Stimulated activated effector memory CD8-positive, alpha-beta T cell treated with anti-CD3 and anti-CD28 coated beads, Interleukin-12 subunit alpha, Interleukin-12 subunit beta, amount 100 ng/mL, for 72 hours (primary cell): ENCODE results near the gene BTBD7.
"Not testable (repeated sequence)": the region's sequence is repeated elsewhere in the genome, so short reads cannot be mapped to it uniquely, and the experiment has no call there.

ENCODE experiments used
- ATAC-seq: fragments of 150-1000 bp; cut with Tn5 transposase; 2 replicates; pipeline ENCODE4 v1.10.0; 2021
- DNase-seq, 2 donors: peaks; one replicate each; pipeline ENCODE4 v3.0.0; 2021 to 2022; ENCODE audit warnings: low spot score in 2 of 2
- H3K27ac Mint-ChIP-seq: one replicate; pipeline ENCODE4 v1.8.0; 2022; ENCODE audit warnings: mild to moderate bottlenecking, mixed read lengths
- H3K36me3 Mint-ChIP-seq: one replicate; pipeline ENCODE4 v1.8.0; 2022; ENCODE audit warnings: mild to moderate bottlenecking, mixed read lengths
- H3K4me1 Mint-ChIP-seq: one replicate; pipeline ENCODE4 v1.8.0; 2022; ENCODE audit warnings: mixed read lengths
- H3K4me3 Mint-ChIP-seq: one replicate; pipeline ENCODE4 v1.8.0; 2022; ENCODE audit warnings: mild to moderate bottlenecking, mixed read lengths
- H3K9me3 Mint-ChIP-seq: one replicate; pipeline ENCODE4 v1.8.0; 2022; ENCODE audit warnings: mixed read lengths

The BTBD7 gene

DNA sequence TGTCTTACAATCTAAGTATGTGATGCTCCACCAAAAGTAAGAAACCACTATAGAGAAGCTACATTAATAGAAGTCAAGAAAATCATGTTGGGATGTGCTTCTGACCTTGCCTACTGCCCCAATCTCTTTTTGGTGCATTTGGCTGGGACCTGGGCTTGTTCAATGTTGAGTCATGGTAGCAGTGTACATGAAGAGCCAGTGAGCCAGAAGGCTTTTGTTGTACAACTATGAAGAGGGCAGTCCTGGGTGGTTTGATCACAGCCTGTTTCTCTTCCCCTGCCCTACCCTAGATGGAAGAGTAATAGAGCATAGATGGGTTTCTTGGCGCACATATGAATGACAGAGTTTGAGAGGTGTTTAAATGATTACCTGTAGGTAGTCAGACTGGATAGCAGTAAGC is 69.4 kb downstream of the BTBD7 start:
- H3K4me3 Mint-ChIP-seq = no peak overlapping the region
- no peak for ATAC-seq
- peaks cover 18% of the 10 kb centered on the region for H3K4me1 Mint-ChIP-seq
- no peak for DNase-seq
- H3K27ac Mint-ChIP-seq = peak overlapping the region; percentile 39
- peaks cover 42% of the 10 kb centered on the region for H3K36me3 Mint-ChIP-seq
- no peaks in the 10 kb centered on the region for H3K9me3 Mint-ChIP-seq

DNA sequence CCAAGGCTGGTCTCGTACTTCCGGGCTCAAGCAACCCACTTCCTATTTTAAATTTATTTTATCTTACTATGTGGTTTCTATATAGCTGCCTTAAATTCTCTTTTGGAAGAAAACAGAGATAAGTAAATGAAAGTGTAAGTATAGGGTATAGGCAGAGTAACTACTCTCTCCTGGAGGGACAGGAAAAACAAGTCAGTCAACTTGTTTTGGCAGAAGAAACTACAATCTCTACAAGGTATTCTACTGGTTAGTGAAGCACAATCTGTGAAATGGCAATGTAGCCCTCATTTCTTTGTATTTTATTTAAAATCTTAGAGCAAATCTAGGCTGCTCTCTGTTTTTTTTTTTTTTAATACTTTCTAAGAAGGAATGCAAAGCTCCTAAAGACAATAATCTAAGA is 70.4 kb downstream of the BTBD7 start:
- Mint-ChIP-seq H3K4me1 (peaks cover 12% of the 10 kb centered on the region), H3K27ac (no peak overlapping the region), H3K4me3 (no peak overlapping the region), H3K9me3 (no peaks in the 10 kb centered on the region), H3K36me3 (peaks cover 50% of the 10 kb centered on the region)
- DNase-seq = no peak
- ATAC-seq = no peak

DNA sequence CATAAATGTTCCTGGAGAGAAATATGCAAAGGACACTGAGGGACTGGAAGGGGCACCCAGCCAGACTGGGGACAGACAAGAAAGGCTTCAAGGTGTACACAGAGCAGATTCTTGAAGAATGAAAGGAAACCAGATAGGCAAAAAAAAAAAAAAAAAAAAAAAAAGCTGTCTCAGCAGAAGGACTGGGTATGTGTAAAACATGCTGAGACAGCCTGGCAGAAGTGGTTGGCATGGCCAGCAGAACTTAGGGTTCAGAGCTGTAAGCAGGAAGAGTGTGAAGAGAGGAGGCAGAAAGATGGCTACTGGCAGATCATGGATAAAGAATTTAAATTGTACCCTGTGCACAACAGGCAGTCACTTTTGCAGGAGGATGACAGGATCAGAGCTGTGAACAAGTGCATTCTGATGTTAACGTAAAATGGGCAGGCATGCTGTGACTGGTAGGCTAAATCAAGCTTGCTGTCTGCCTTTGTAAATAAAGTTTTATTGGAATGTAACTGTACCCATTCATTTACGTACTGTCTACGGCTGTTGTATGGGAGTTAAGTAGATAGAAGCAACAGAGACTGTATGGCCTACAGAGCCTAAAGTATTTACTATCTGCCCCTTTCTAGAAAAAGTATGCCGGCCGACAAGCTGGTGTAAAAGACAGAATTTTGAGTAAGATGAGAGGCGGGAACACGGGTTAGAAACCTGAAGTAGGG is 83.6 kb downstream of the BTBD7 start:
- no peak for DNase-seq
- ATAC-seq = no peak
- Mint-ChIP-seq H3K4me3 (no peak overlapping the region), H3K27ac (peak overlapping the region; percentile 69), H3K4me1 (peaks cover 4% of the 10 kb centered on the region), H3K9me3 (no peaks in the 10 kb centered on the region), H3K36me3 (peaks cover 83% of the 10 kb centered on the region)

- peaks cover 84% of the 10 kb centered on the region for H3K36me3 Mint-ChIP-seq
- H3K9me3 Mint-ChIP-seq = no peaks in the 10 kb centered on the region
- no peak overlapping the region for H3K27ac Mint-ChIP-seq
These were observed 86.3 kb downstream of the BTBD7 start for GRCh38 chr14:93246534-93246933.

GRCh38 chr14:93245764-93246420 is 86.9 kb downstream of the BTBD7 start:
- H3K36me3 Mint-ChIP-seq = peaks cover 84% of the 10 kb centered on the region

More at GRCh38 chr14:93246534-93246933, 86.3 kb downstream of the BTBD7 start:
- peaks cover 4% of the 10 kb centered on the region for H3K4me1 Mint-ChIP-seq
- DNase-seq (no peak), ATAC-seq (no peak)
- no peak overlapping the region for H3K4me3 Mint-ChIP-seq

DNA sequence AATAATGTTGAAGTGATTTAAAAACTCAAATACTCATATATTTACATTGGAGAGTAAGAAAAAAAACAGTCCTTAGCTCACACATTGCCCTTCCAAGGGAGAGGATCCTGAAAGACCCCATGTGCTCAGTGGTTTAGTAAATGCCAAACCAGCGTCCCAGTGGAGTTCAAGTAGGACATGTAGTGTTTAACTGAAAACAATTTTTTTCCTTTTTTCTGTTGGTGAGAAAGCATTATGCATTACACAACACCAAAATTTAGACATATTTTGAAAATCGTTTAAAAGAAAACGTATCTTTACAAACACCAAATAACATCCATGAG is 92.2 kb downstream of the BTBD7 start:
- Mint-ChIP-seq H3K9me3 (no peaks in the 10 kb centered on the region), H3K27ac (no peak overlapping the region), H3K4me1 (peaks cover under 1% of the 10 kb centered on the region), H3K4me3 (no peak overlapping the region), H3K36me3 (peaks cover 60% of the 10 kb centered on the region)
- ATAC-seq (no peak), DNase-seq (no peak)

More at GRCh38 chr14:93245764-93246420, 86.9 kb downstream of the BTBD7 start:
- ATAC-seq = no peak
- peak overlapping the region; percentile 63 for H3K27ac Mint-ChIP-seq
- H3K9me3 Mint-ChIP-seq = no peaks in the 10 kb centered on the region
- peaks cover 4% of the 10 kb centered on the region for H3K4me1 Mint-ChIP-seq
- H3K4me3 Mint-ChIP-seq = no peak overlapping the region
- DNase-seq = no peak

DNA sequence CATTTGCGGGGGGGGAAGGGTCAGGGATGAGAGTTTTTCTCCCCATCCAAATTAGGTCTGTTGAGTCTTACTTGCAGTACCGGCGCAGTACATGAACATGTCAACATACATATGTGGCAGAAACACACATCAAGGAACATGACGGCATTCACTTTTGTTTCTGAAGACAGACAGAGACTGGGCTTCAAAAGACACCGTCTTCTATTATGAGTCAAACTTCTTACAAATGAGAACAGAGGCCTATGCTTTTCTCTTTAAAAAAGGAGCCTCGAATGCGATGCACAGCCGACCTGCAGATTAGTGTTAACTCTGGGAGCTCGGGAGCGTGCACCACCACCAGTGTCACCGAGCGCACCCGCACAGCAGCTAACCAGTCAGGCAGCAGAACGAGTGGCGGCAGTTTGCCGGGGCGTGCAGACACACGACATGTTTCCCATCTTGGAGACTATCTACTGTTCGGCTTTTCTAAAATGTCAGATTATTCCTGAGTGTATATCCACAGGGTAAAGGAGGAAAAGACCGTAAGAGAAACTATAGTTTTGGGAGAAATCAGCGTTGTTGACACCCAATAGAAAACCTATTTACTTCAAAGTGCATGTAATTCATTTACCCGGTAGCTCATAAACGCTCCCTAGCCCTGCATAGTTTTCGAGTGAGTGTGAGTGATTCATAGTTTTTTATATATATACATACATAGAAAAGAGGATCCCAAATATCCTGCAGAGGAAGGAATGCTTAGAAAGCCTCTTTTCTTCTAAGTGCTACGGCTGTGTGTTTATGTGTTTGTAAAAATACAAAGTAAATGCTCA is 92.8 kb downstream of the BTBD7 start:
- Mint-ChIP-seq H3K9me3 (no peaks in the 10 kb centered on the region), H3K27ac (no peak overlapping the region), H3K4me3 (no peak overlapping the region), H3K36me3 (peaks cover 55% of the 10 kb centered on the region), H3K4me1 (peaks cover 3% of the 10 kb centered on the region)
- ATAC-seq (no peak), DNase-seq (no peak)

- Mint-ChIP-seq H3K36me3 (peaks cover 9% of the 10 kb centered on the region), H3K9me3 (no peaks in the 10 kb centered on the region), H3K27ac (peak overlapping the region; percentile 32), H3K4me3 (no peak overlapping the region), H3K4me1 (peaks cover 25% of the 10 kb centered on the region)
- ATAC-seq (peak; percentile 33), DNase-seq (no peak)
These were observed 98.0 kb downstream of the BTBD7 start for GRCh38 chr14:93234798-93235197.

GRCh38 chr14:93233078-93233477 is 99.8 kb downstream of the BTBD7 start:
- H3K9me3 Mint-ChIP-seq, H3K27ac Mint-ChIP-seq, ATAC-seq, DNase-seq, H3K4me3 Mint-ChIP-seq: not testable (repeated sequence)
- peaks cover 25% of the 10 kb centered on the region for H3K36me3 Mint-ChIP-seq
- H3K4me1 Mint-ChIP-seq = peaks cover 25% of the 10 kb centered on the region

GRCh38 chr14:93232159-93232558 is 100.7 kb downstream of the BTBD7 start:
- Mint-ChIP-seq H3K9me3 (no peaks in the 10 kb centered on the region), H3K27ac (no peak overlapping the region), H3K4me3 (no peak overlapping the region), H3K36me3 (peaks cover 31% of the 10 kb centered on the region), H3K4me1 (peaks cover 25% of the 10 kb centered on the region)
- DNase-seq = no peak
- no peak for ATAC-seq

GRCh38 chr14:93231129-93231979 is 101.5 kb downstream of the BTBD7 start:
- DNase-seq = no peak
- ATAC-seq = no peak

GRCh38 chr14:93230539-93230938 is 102.3 kb downstream of the BTBD7 start:
- Mint-ChIP-seq H3K36me3 (peaks cover 43% of the 10 kb centered on the region), H3K4me3 (peak overlapping the region; percentile 33), H3K27ac (peak overlapping the region; percentile 65), H3K4me1 (peaks cover 25% of the 10 kb centered on the region), H3K9me3 (no peaks in the 10 kb centered on the region)
- no peak for DNase-seq
- ATAC-seq = peak; percentile 25

More at GRCh38 chr14:93231129-93231979, 101.5 kb downstream of the BTBD7 start:
- H3K27ac Mint-ChIP-seq = peak overlapping the region; percentile 65
- peak overlapping the region; percentile 33 for H3K4me3 Mint-ChIP-seq
- no peaks in the 10 kb centered on the region for H3K9me3 Mint-ChIP-seq
- peaks cover 25% of the 10 kb centered on the region for H3K4me1 Mint-ChIP-seq
- H3K36me3 Mint-ChIP-seq = peaks cover 35% of the 10 kb centered on the region

DNA sequence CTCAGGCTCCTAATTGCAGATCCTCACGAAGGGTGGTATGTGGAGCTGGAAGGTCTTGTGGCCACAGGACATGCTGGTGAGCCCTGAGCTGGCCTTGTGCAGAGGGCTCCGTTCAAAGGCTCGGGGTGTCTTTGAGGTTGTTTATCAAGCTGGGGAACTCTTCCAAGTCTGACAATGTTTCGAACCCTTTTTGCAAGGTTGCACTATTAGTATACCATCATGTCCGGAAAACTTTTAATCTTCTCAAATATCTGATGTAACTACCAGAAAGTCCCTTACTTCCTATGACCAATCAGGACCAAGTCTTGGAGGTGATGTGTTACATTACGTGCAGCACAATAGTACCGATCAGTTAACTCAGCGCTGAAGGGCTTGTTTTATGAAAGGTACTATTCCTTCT is 104.3 kb downstream of the BTBD7 start:
- peaks cover 63% of the 10 kb centered on the region for H3K36me3 Mint-ChIP-seq
- ATAC-seq (no peak), DNase-seq (no peak)
- no peak overlapping the region for H3K27ac Mint-ChIP-seq
- no peaks in the 10 kb centered on the region for H3K9me3 Mint-ChIP-seq
- H3K4me3 Mint-ChIP-seq = no peak overlapping the region
- peaks cover 17% of the 10 kb centered on the region for H3K4me1 Mint-ChIP-seq

DNA sequence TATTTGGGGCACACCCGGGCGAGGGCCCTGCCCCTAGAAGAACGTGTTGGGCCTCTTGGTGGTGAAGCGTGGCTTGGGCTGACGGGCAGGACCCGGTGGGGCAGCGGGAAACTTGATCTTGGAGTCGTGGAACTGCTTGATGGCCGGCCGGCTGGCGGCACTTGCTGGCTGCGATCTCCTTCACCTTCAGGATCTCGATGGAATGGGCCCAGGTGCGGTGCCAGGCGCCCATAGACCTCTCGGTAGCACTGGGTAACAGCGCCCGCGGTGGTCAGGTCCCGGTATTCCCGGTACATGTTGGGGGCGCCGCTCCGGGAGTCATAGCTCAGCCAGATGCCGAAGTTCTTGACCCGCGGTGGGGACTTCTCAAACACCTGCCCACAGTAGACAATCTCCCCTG is 109.3 kb downstream of the BTBD7 start:
- no peaks in the 10 kb centered on the region for H3K9me3 Mint-ChIP-seq
- DNase-seq (no peak), ATAC-seq (no peak)
- no peaks in the 10 kb centered on the region for H3K4me1 Mint-ChIP-seq
- H3K4me3 Mint-ChIP-seq = no peak overlapping the region
- H3K27ac Mint-ChIP-seq = no peak overlapping the region
- H3K36me3 Mint-ChIP-seq = peaks cover 99% of the 10 kb centered on the region

GRCh38 chr14:93220509-93220908 is 112.3 kb downstream of the BTBD7 start:
- no peak for ATAC-seq
- peaks cover 100% of the 10 kb centered on the region for H3K36me3 Mint-ChIP-seq
- no peaks in the 10 kb centered on the region for H3K4me1 Mint-ChIP-seq

More at GRCh38 chr14:93220509-93220908, 112.3 kb downstream of the BTBD7 start:
- Mint-ChIP-seq H3K9me3 (no peaks in the 10 kb centered on the region), H3K27ac (no peak overlapping the region), H3K4me3 (no peak overlapping the region)
- DNase-seq = no peak
